B cell (primary cell): ENCODE results near the gene RNASET2.

Experiments used
- CTCF ChIP-seq: fragments of 200-600 bp; IDR thresholded peaks from one replicate; pipeline ENCODE4 v1.8.0; 2022; ENCODE audit warnings: antibody characterized with exemption, mild to moderate bottlenecking
- EZH2 ChIP-seq: IDR thresholded peaks from 2 replicates; pipeline ENCODE4 v1.6.1; 2012; ENCODE audit warnings: borderline replicate concordance, low read depth, mild to moderate bottlenecking, moderate library complexity, low read length; ENCODE audit not compliant: insufficient read depth, poor library complexity, severe bottlenecking

- no peak for TF ChIP-seq EZH2
- no peak for TF ChIP-seq CTCF
Measured at GRCh38 chr6:166910601-166911000, 45.7 kb downstream of the RNASET2 start.
